BJ (cell line): ENCODE data around the gene POLD2. TPM values are rescaled to one million over a fixed set of nuclear protein-coding genes. Genes with fewer than 3 reads are reported as not detected.

ENCODE experiments used
- CTCF ChIA-PET: fragments of 350-600 bp; formaldehyde crosslinking; extraction: SDS; loops from one replicate; lab custom pipeline; 2021; ENCODE audit warnings: antibody characterized with exemption, inconsistent platforms; lab: Yijun Ruan, JAX
- POLR2A ChIA-PET: fragments of 300-600 bp; sonication (Branson Sonifier 250); formaldehyde crosslinking; extraction: SDS; loops from one replicate; lab custom pipeline; 2021; ENCODE audit warnings: antibody characterized with exemption; lab: Charles Lee
- DNase-seq: peaks from one replicate; pipeline ENCODE4 v3.0.0-alpha.2; 2011; ENCODE audit warnings: low read depth
- H3K27me3 ChIP-seq: 2 replicates; pipeline ENCODE4 v1.6.0; 2011; ENCODE audit warnings: low read length; ENCODE audit not compliant: control insufficient read depth, insufficient read depth
- H3K36me3 ChIP-seq: 2 replicates; pipeline ENCODE4 v1.5.1; 2011; ENCODE audit warnings: low read length; ENCODE audit not compliant: control insufficient read depth, insufficient read depth
- H3K4me3 ChIP-seq: 2 replicates; pipeline ENCODE4 v1.5.1; 2011; ENCODE audit warnings: low read depth, mild to moderate bottlenecking, control low read depth, low read length
- polyA plus RNA-seq: library from polyadenylated mRNA; depleted of rRNA; stranded (reverse); fragments of >200 nt; gene quantifications from 2 replicates; pipeline ENCODE4 v1.2.3, GENCODE V29; 2011; rRNA removed
- small RNA-seq: library from RNA; depleted of rRNA; stranded (forward); fragments of <200 nt; gene quantifications from one replicate; pipeline ENCODE3, GENCODE V24; 2012; ENCODE audit warnings: low replicate concordance, low read depth; ENCODE audit not compliant: insufficient read length
- TF ChIP-seq, protein P1 (sequence below): IDR thresholded peaks from 2 replicates; pipeline ENCODE4 v1.5.1; 2011; ENCODE audit warnings: low read depth, mild to moderate bottlenecking, control low read depth, inconsistent platforms, low read length, moderate library complexity; ENCODE audit not compliant: insufficient read depth

The POLD2 gene
- polyA plus RNA-seq, 1 experiment = 87.2 TPM

DNA sequence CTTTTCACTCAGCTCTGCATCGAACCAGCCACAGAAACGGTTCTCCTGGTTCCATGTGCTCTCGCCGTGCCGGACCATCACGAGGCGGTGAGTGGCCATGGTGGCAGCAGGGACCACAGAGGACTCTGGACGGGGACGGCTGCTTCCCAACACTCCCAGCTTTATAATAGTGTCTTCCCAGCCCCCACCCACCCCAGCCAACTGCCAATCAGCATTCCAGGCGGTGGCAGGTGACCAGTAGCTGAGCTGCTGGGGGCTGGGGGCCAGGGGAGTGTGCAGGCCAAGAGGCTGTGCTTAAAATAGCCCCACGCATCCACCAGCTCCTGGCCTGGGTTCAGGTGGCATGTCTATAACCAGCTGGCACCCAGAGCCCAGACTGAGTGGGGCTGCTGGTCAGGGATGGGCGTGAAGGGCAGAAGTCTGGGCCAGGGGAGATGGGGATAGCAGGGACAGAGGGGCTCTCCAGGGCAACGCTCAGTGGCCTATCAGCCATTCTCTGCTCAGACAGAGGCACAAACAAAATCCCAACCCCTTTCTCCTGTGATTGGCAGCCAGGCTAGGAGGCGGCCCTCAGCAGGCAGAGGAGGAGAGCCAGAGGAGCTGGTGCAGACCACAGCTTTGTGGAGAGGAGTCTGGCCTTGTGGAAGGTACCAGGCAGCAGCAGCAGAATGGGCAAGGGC is 57.8 kb downstream of the POLD2 start, which contains the start of gene PGAM2:
PGAM2 (minus strand) TSS at position 137 of the 680 bp plus-strand sequence; CDS start at position 99, 38 bp downstream.
- no peak within 1 kb of the TSS for H3K4me3 ChIP-seq
- H3K36me3 ChIP-seq = peaks cover 8% of the 10 kb centered on the region
- DNase-seq = no peak
- ChIA-PET CTCF (interaction anchor here (1.8 to 4.2 kb wide), 2 partner anchors 8 to 131 kb away, joined by 5 to 25 read pairs; no protein-coding TSS in a partner anchor), POLR2A (no interaction called here)
- TF ChIP-seq, protein P1, sequence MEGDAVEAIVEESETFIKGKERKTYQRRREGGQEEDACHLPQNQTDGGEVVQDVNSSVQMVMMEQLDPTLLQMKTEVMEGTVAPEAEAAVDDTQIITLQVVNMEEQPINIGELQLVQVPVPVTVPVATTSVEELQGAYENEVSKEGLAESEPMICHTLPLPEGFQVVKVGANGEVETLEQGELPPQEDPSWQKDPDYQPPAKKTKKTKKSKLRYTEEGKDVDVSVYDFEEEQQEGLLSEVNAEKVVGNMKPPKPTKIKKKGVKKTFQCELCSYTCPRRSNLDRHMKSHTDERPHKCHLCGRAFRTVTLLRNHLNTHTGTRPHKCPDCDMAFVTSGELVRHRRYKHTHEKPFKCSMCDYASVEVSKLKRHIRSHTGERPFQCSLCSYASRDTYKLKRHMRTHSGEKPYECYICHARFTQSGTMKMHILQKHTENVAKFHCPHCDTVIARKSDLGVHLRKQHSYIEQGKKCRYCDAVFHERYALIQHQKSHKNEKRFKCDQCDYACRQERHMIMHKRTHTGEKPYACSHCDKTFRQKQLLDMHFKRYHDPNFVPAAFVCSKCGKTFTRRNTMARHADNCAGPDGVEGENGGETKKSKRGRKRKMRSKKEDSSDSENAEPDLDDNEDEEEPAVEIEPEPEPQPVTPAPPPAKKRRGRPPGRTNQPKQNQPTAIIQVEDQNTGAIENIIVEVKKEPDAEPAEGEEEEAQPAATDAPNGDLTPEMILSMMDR = no peak
- no peaks in the 10 kb centered on the region for H3K27me3 ChIP-seq

DNA sequence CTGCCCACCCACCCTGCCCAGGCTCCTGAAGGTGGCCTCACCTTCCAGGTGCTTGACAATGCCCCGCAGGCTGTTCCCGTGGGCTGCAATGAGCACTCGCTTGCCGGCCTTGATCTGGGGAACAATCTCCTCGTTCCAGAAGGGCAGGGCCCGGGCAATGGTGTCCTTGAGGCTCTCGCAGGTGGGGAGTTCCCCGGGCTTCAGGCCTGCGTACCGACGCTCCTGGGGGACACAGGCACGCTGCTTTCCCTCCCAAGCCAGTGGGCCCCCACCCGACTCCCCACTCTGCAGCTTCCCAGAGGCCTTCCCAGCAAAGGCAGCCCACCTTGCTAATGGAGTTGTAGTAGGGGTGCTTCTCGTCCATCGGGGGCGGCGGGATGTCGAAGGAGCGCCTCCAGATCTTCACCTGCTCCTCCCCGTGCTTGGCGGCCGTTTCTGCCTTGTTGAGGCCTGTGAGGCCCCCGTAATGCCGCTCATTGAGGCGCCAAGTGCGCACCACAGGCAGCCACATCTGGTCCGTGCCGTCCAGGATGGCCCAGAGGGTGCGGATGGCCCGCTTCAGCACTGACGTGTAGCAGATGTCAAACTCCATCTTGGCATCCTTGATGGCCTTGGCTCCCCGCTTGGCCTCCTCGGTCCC is 58.4 kb downstream of the POLD2 start:
- CTCF ChIA-PET = interaction anchor here (0.8 to 1.8 kb wide), 2 partner anchors 8 to 132 kb away, joined by 3 to 5 read pairs; no protein-coding TSS in a partner anchor
- DNase-seq = no peak
- POLR2A ChIA-PET = no interaction called here

More for the DNA sequence above, 58.4 kb downstream of the POLD2 start:
- Histone ChIP-seq H3K4me3 (no peak overlapping the region), H3K27me3 (no peaks in the 10 kb centered on the region), H3K36me3 (peaks cover 15% of the 10 kb centered on the region)
- TF ChIP-seq, protein P1 = no peak

Small RNA genes within 50 kb of the gene (small RNA-seq; reads per million reads assigned to genes)
- gene RNA5SP230 = not detected

Other genes with a start within 250 kb of the POLD2 start
- gene URGCP, start 217.0 kb downstream of the POLD2 start, polyA plus RNA-seq = 34.3 and 41.6 TPM in 2 replicates
- gene UBE2D4, start 197.1 kb downstream of the POLD2 start, polyA plus RNA-seq = 24.3 and 27.6 TPM in 2 replicates
- not detected in 2 replicates for gene SPDYE1, start 125.7 kb downstream of the POLD2 start, polyA plus RNA-seq
- gene DBNL, start 78.8 kb downstream of the POLD2 start, polyA plus RNA-seq = 88.1 and 140 TPM in 2 replicates
- 0.16 TPM in 1 of 2 replicates, not detected in the other for gene PGAM2, start 58.0 kb downstream of the POLD2 start, polyA plus RNA-seq
- gene POLM, start 41.0 kb downstream of the POLD2 start, polyA plus RNA-seq = 6.0 and 10.8 TPM in 2 replicates
- gene AEBP1, start 19.2 kb downstream of the POLD2 start, polyA plus RNA-seq = 45.7 and 117 TPM in 2 replicates
- gene MYL7, start 17.8 kb upstream of the POLD2 start, polyA plus RNA-seq = 0.26 and 0.29 TPM in 2 replicates
- gene GCK, start 65.9 kb upstream of the POLD2 start, polyA plus RNA-seq = 0.22 and 0.40 TPM in 2 replicates
- 132 and 160 TPM in 2 replicates for gene YKT6, start 77.4 kb upstream of the POLD2 start, polyA plus RNA-seq
- 0.05 and 0.10 TPM in 2 replicates for gene CAMK2B, start 202.0 kb upstream of the POLD2 start, polyA plus RNA-seq